K562 (cell line): Measurements from ENCODE around the gene PLCD1. TPM values are rescaled to one million over a fixed set of nuclear protein-coding genes. Genes with fewer than 3 reads are reported as not detected.

Experiments used
- ATF4 ChIP-seq: fragments of 450-650 bp; formaldehyde crosslinking; IDR thresholded peaks from 2 replicates; pipeline ENCODE4 v1.4.0; 2022; ENCODE audit warnings: mild to moderate bottlenecking, moderate library complexity
- ATF7 ChIP-seq: fragments of 450-650 bp; IDR thresholded peaks from 2 replicates; pipeline ENCODE4 v1.7.1; 2014; ENCODE audit warnings: mild to moderate bottlenecking, moderate library complexity
- C11orf30 ChIP-seq: fragments of 450-650 bp; IDR thresholded peaks from 2 replicates; pipeline ENCODE4 v1.6.1; 2016; ENCODE audit warnings: low read depth, mild to moderate bottlenecking
- CAMTA2 ChIP-seq: fragments of 250-450 bp; sonication (Bioruptor Pico); conservative IDR thresholded peaks from 2 replicates; pipeline ENCODE4 v1.5.1; 2022
- CBFA2T2 ChIP-seq: fragments of 450-650 bp; conservative IDR thresholded peaks from 2 replicates; pipeline ENCODE4 v1.6.1; 2017; ENCODE audit warnings: mild to moderate bottlenecking
- CC2D1A ChIP-seq: fragments of 450-650 bp; IDR thresholded peaks from 2 replicates; pipeline ENCODE4 v1.6.1; 2017; ENCODE audit warnings: mild to moderate bottlenecking
- CHAMP1 ChIP-seq: fragments of 450-650 bp; IDR thresholded peaks from 2 replicates; pipeline ENCODE4 v1.6.1; 2016; ENCODE audit warnings: mild to moderate bottlenecking
- IFI16 ChIP-seq: fragments of 250-450 bp; sonication (Bioruptor Pico); IDR thresholded peaks from 2 replicates; pipeline ENCODE4 v2.1.2; 2022; ENCODE audit warnings: mild to moderate bottlenecking, inconsistent platforms
- KDM4B ChIP-seq, 2 experiments: fragments of 450-650 bp in 1 of 2; sonication (generic) in 1 of 2; IDR thresholded peaks; 2 replicates each; pipeline ENCODE4 v1.6.1; 2016 to 2017; ENCODE audit warnings: borderline replicate concordance in 2 of 2, antibody characterized with exemption in 1 of 2, low read depth in 1 of 2, mild to moderate bottlenecking in 1 of 2
- MTF1 ChIP-seq: fragments of 250-450 bp; sonication (Bioruptor Pico); IDR thresholded peaks from 2 replicates; pipeline ENCODE4 v1.9.0; 2021; ENCODE audit warnings: moderate library complexity, mild to moderate bottlenecking, inconsistent platforms, borderline replicate concordance
- MXI1 ChIP-seq: IDR thresholded peaks from 2 replicates; pipeline ENCODE4 v1.6.1; 2011; ENCODE audit warnings: low read depth, mild to moderate bottlenecking, improper control_type of control experiment, low read length
- NBN ChIP-seq: fragments of 450-650 bp; IDR thresholded peaks from 2 replicates; pipeline ENCODE4 v1.6.1; 2016; ENCODE audit warnings: low read depth, mild to moderate bottlenecking
- OTX1 ChIP-seq: fragments of 450-650 bp; formaldehyde crosslinking; IDR thresholded peaks from 2 replicates; pipeline ENCODE4 v1.4.0; 2022; ENCODE audit warnings: mild to moderate bottlenecking
- PHF20 ChIP-seq: fragments of 450-650 bp; IDR thresholded peaks from 2 replicates; pipeline ENCODE4 v1.6.1; 2018; ENCODE audit not compliant: partially characterized antibody
- POLR2G ChIP-seq: fragments of 200-400 bp; formaldehyde crosslinking; IDR thresholded peaks from 2 replicates; pipeline ENCODE4 v1.6.1; 2017; ENCODE audit warnings: low read depth, mild to moderate bottlenecking, antibody characterized with exemption, low read length, moderate library complexity
- SP1 ChIP-seq: sonication (generic); formaldehyde crosslinking; IDR thresholded peaks from 2 replicates; pipeline ENCODE4 v1.8.1; 2022; ENCODE audit warnings: mild to moderate bottlenecking, missing genetic modification reagents
- TEAD4 ChIP-seq, 2 experiments: sonication (generic) in 1 of 2; formaldehyde crosslinking in 1 of 2; IDR thresholded peaks; 2 replicates each; pipeline versions ENCODE4 v1.6.1 to v1.8.0; 2012 to 2022; ENCODE audit warnings: borderline replicate concordance in 1 of 2, inconsistent platforms in 1 of 2, low read length in 1 of 2, mild to moderate bottlenecking in 1 of 2, missing genetic modification reagents in 1 of 2
- YY1 ChIP-seq, 3 experiments: IDR thresholded peaks; 2 replicates each; pipeline ENCODE4 v1.6.1; 2011; ENCODE audit warnings: low read length in 2 of 3, mild to moderate bottlenecking in 2 of 3, moderate library complexity in 2 of 3, borderline replicate concordance in 1 of 3, control low read depth in 1 of 3, low read depth in 1 of 3; ENCODE audit not compliant: insufficient read depth in 3 of 3, insufficient replicate concordance in 2 of 3, control insufficient read depth in 1 of 3, insufficient read length in 1 of 3; ENCODE audit errors: extremely low read depth in 1 of 3
- ZNF184 ChIP-seq: sonication (generic); formaldehyde crosslinking; IDR thresholded peaks from 2 replicates; pipeline ENCODE4 v1.5.0; 2020; ENCODE audit warnings: missing genetic modification reagents
- ZNF224 ChIP-seq: sonication (generic); formaldehyde crosslinking; IDR thresholded peaks from 2 replicates; pipeline ENCODE4 v1.8.0; 2022; ENCODE audit warnings: mild to moderate bottlenecking, missing genetic modification reagents
- ZNF316 ChIP-seq: fragments of 450-650 bp; IDR thresholded peaks from 2 replicates; pipeline ENCODE4 v1.6.1; 2016
- ZNF655 ChIP-seq: fragments of 250-450 bp; sonication (Bioruptor Pico); IDR thresholded peaks from 2 replicates; pipeline ENCODE4 v1.5.0; 2021
- ZNF785 ChIP-seq: fragments of 250-450 bp; sonication (Bioruptor Pico); IDR thresholded peaks from 2 replicates; pipeline ENCODE4 v1.4.0; 2020; ENCODE audit warnings: mild to moderate bottlenecking
- polyA plus RNA-seq, 8 experiments: library from polyadenylated mRNA; depleted of rRNA in 4 of 8; stranded (reverse) in 5 of 8; unstranded in 3 of 8; fragments of >200 nt; fragmentation: Nextera tagmentation in 2 of 8; fragmentation: Illumina TruSeq in 1 of 8; extraction: Ambion mirVana in 2 of 8; extraction: Trizol in 1 of 8; gene quantifications; 2 replicates each; pipeline versions ENCODE4 v1.2.1 to v1.2.3, GENCODE V29; 2011 to 2014; ENCODE audit warnings: inconsistent platforms in 1 of 8, missing spikeins in 1 of 8
- total RNA-seq, 7 experiments: library from RNA; depleted of rRNA in 6 of 7; stranded (reverse); fragments of >200 nt in 6 of 7; fragmentation: Illumina TruSeq in 2 of 7; extraction: Trizol in 2 of 7; gene quantifications; 2 replicates each; pipeline versions ENCODE4 v1.2.1 to v1.2.3, GENCODE V29; 2011 to 2021; ENCODE audit warnings: low replicate concordance in 1 of 7

The PLCD1 gene
- total and polyA plus RNA-seq, 9 of the 15 experiments (the other 6 are each of a cell fraction or from before 2014, with no cell fraction given) = 5.4 to 209 (median 116) TPM

- TF ChIP-seq CBFA2T2 = peak; percentile 68
- peak; percentile 60; the same call in 1 of the 2 replicates for TF ChIP-seq TEAD4 (IDR thresholded peaks at IDR 0.05; ENCODE audit: low read length)
- TF ChIP-seq TEAD4 (CRISPR knock-in tag; IDR thresholded peaks at IDR 0.05; ENCODE audit: borderline replicate concordance) = no peak
- TF ChIP-seq CHAMP1 = no peak
- no peak for TF ChIP-seq MTF1
- no peak for TF ChIP-seq ZNF316
- no peak for TF ChIP-seq IFI16 (CRISPR knock-in tag)
- no peak for TF ChIP-seq SP1 (CRISPR knock-in tag)
- no peak for TF ChIP-seq MXI1
- TF ChIP-seq C11orf30 = no peak
- no peak for TF ChIP-seq NBN
- TF ChIP-seq PHF20 = no peak
- TF ChIP-seq ATF4 = no peak
- TF ChIP-seq POLR2G = peak; percentile 45
- TF ChIP-seq CC2D1A = peak; percentile 55; the same call in 1 of the 2 replicates
- no peak for TF ChIP-seq KDM4B (IDR thresholded peaks at IDR 0.05; ENCODE audit: borderline replicate concordance in 2 of 2, low read depth in 1 of 2)
- no peak for TF ChIP-seq ZNF184 (CRISPR knock-in tag)
- no peak for TF ChIP-seq CAMTA2
- TF ChIP-seq ZNF655 = no peak
- TF ChIP-seq ZNF224 (CRISPR knock-in tag) = no peak
- TF ChIP-seq YY1 (IDR thresholded peaks at IDR 0.05; ENCODE audit: borderline replicate concordance in 1 of 3, control insufficient read depth in 1 of 3, extremely low read depth in 1 of 3, insufficient read depth in 3 of 3, insufficient read length in 1 of 3, insufficient replicate concordance in 2 of 3, low read depth in 1 of 3, low read length in 2 of 3) = peak in 1 of 3 experiments; percentile 60
- no peak for TF ChIP-seq ZNF785 (CRISPR knock-in tag)
- TF ChIP-seq ATF7 = no peak
- peak; percentile 70; the same call in 1 of the 2 replicates for TF ChIP-seq OTX1 (CRISPR knock-in tag)
Measured at GRCh38 chr3:38018296-38019266, 10.9 kb downstream of the PLCD1 start (continued).
